ENCODE measurements around the gene TTLL7.

Gene TTLL7

GRCh38 chr1:83976920-83977319 lies 22.0 kb downstream of the TTLL7 start:
- no peaks in the 10 kb centered on the region for H3K4me1 Mint-ChIP-seq
- H3K27me3 Mint-ChIP-seq, result no peaks in the 10 kb centered on the region
- no peak overlapping the region for H3K4me3 Mint-ChIP-seq
- no peak for DNase-seq
- CTCF ChIA-PET, result no interaction called here
- H3K9me3 Mint-ChIP-seq, result no peaks in the 10 kb centered on the region
- no peak overlapping the region for H3K27ac Mint-ChIP-seq
- H3K36me3 Mint-ChIP-seq, result no peaks in the 10 kb centered on the region

DNA sequence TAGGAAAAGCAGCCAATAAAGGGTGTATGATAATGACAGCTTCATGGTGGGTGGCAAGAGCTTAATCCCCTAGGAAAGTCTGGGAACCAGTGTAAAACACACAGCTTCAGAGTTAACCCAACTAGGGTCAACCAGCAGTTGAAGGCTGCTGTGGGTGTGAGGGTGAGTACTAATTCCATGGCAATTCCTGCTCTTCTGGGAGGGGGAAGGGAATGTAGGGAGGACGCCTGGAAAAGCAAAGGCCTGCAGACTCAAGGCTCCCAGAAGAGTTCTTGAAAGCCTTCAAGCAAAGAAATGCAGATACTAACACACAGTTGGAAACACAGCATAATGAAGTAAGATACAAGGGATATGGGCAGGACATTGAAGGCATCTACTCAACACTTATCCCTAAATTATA lies 28.1 kb downstream of the TTLL7 start:
- Mint-ChIP-seq H3K36me3 (no peaks in the 10 kb centered on the region), H3K27ac (no peak overlapping the region), H3K9me3 (no peaks in the 10 kb centered on the region), H3K4me1 (no peaks in the 10 kb centered on the region), H3K4me3 (no peak overlapping the region), H3K27me3 (no peaks in the 10 kb centered on the region)
- no peak for DNase-seq
- CTCF ChIA-PET, result no interaction called here

DNA sequence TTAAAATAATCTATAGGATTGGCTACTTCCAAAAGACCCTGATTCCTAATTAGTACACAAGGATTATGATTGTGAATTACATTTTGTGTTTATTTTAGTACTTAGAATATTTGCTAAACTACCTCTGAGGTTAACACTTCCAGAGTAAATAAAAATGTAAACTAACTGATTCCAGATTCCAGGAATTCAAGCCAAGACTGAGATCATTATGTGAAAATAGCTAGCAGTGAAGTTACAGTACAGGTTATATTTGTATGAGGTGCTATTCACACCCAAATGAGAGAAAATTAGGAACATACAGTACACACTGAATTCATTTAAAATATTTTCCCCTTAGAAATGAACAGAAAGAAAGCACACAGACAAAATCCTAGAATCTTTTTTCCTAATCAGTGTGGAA lies 28.8 kb downstream of the TTLL7 start:
- Mint-ChIP-seq H3K27me3 (peaks cover 3% of the 10 kb centered on the region), H3K4me1 (no peaks in the 10 kb centered on the region), H3K4me3 (no peak overlapping the region), H3K36me3 (no peaks in the 10 kb centered on the region), H3K27ac (no peak overlapping the region), H3K9me3 (no peaks in the 10 kb centered on the region)
- DNase-seq, result no peak
- CTCF ChIA-PET, result no interaction called here

DNA sequence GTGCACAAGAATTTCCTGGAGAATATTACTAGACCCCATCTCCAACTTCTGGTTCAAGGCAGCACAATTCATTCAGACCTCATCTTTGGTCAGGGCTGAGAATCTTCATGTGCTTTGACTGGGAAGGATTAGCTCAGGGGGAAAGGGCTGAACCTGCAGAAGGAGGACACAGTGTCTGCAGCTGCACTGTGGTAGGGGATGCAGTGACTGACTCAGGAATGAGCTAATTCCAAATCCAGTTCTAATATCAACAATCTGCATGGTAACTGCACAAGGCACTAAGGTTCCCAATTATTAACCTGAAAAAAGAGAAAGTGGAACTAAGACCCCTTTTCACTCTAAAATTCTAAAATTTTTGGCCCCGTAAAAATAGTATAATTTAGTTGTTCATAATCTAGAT lies 31.6 kb downstream of the TTLL7 start:
- DNase-seq, result no peak
- no peaks in the 10 kb centered on the region for H3K36me3 Mint-ChIP-seq
- peaks cover 3% of the 10 kb centered on the region for H3K27me3 Mint-ChIP-seq
- no peak overlapping the region for H3K27ac Mint-ChIP-seq
- no peaks in the 10 kb centered on the region for H3K4me1 Mint-ChIP-seq
- H3K9me3 Mint-ChIP-seq, result no peaks in the 10 kb centered on the region
- CTCF ChIA-PET, result no interaction called here
- no peak overlapping the region for H3K4me3 Mint-ChIP-seq

DNA sequence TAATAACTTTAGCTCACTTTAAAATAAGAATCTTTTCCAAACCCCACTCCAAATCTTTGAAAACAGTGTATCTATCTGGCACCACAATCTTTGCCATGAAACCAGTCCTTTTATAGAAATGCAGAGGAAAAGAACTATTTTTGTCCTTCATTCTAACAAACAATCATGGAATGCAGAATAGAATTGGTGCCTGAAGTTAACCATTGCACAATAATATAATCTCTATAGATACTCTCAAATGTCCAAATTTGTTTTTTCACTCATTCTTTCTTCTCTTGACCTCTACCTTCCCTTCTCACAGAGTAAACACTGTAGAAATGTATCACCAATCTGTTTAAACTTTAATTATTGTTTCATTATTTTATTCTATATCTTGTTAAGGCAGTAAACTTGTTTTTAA lies 34.8 kb downstream of the TTLL7 start:
- Mint-ChIP-seq H3K27ac (no peak overlapping the region), H3K9me3 (no peaks in the 10 kb centered on the region), H3K4me3 (no peak overlapping the region), H3K4me1 (no peaks in the 10 kb centered on the region), H3K27me3 (peaks cover 6% of the 10 kb centered on the region), H3K36me3 (no peaks in the 10 kb centered on the region)
- DNase-seq, result no peak
- CTCF ChIA-PET, result interaction anchor here (0.8 kb wide), 1 partner anchor 137 kb away, joined by 3 read pairs; no protein-coding TSS in a partner anchor

GRCh38 chr1:83961571-83962295 lies 37.2 kb downstream of the TTLL7 start:
- CTCF ChIA-PET, result interaction anchor here (1.7 kb wide), 1 partner anchor 161 kb away, joined by 6 read pairs; no protein-coding TSS in a partner anchor

DNA sequence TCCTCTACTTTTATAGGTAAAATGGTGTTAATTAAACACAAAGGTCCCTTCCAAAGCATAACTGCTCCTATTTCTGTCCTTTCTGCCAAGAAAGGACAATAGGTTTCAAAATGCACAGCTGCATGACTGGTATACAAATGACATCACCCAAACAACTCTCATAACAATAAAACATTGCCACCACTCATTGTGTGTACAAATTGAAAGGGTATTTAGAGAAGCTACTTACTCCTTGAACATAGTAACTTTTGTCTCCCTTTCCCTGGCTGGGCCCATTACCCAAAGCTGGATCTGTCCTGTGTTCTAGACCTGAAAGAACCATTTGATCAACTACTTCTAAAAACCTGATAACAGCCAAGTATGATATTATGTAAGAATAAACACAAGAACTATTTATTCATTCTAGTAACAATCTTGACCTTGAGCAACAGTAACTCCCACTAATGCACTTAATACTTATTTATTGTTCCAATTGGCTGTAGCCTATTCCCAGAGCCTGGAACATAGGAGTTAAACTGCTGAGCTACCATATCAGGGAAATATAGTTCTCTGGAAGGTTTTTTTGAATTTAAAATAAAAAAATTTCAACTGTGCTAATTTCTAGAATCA lies 38.2 kb downstream of the TTLL7 start:
- peaks cover 8% of the 10 kb centered on the region for H3K27me3 Mint-ChIP-seq
- no peak for DNase-seq
- no peak overlapping the region for H3K27ac Mint-ChIP-seq
- H3K4me1 Mint-ChIP-seq, result no peaks in the 10 kb centered on the region
- CTCF ChIA-PET, result no interaction called here
- no peak overlapping the region for H3K4me3 Mint-ChIP-seq
- H3K9me3 Mint-ChIP-seq, result no peaks in the 10 kb centered on the region
- H3K36me3 Mint-ChIP-seq, result no peaks in the 10 kb centered on the region

More at GRCh38 chr1:83961571-83962295, 37.2 kb downstream of the TTLL7 start:
- Mint-ChIP-seq H3K27me3 (peaks cover 8% of the 10 kb centered on the region), H3K4me3 (no peak overlapping the region), H3K27ac (no peak overlapping the region), H3K36me3 (no peaks in the 10 kb centered on the region), H3K9me3 (no peaks in the 10 kb centered on the region), H3K4me1 (no peaks in the 10 kb centered on the region)
- no peak for DNase-seq

GRCh38 chr1:83959824-83960498 lies 39.0 kb downstream of the TTLL7 start:
- Mint-ChIP-seq H3K27ac (no peak overlapping the region), H3K4me1 (no peaks in the 10 kb centered on the region), H3K36me3 (no peaks in the 10 kb centered on the region), H3K4me3 (no peak overlapping the region), H3K9me3 (no peaks in the 10 kb centered on the region), H3K27me3 (peaks cover 5% of the 10 kb centered on the region)
- CTCF ChIA-PET, result no interaction called here
- DNase-seq, result no peak

- H3K9me3 Mint-ChIP-seq, result no peaks in the 10 kb centered on the region
- H3K4me1 Mint-ChIP-seq, result no peaks in the 10 kb centered on the region
- H3K27me3 Mint-ChIP-seq, result peaks cover 5% of the 10 kb centered on the region
- no peak for DNase-seq
- H3K36me3 Mint-ChIP-seq, result no peaks in the 10 kb centered on the region
- CTCF ChIA-PET, result no interaction called here
- H3K4me3 Mint-ChIP-seq, result no peak overlapping the region
- H3K27ac Mint-ChIP-seq, result no peak overlapping the region
These were observed 40.2 kb downstream of the TTLL7 start for GRCh38 chr1:83958704-83959103.

DNA sequence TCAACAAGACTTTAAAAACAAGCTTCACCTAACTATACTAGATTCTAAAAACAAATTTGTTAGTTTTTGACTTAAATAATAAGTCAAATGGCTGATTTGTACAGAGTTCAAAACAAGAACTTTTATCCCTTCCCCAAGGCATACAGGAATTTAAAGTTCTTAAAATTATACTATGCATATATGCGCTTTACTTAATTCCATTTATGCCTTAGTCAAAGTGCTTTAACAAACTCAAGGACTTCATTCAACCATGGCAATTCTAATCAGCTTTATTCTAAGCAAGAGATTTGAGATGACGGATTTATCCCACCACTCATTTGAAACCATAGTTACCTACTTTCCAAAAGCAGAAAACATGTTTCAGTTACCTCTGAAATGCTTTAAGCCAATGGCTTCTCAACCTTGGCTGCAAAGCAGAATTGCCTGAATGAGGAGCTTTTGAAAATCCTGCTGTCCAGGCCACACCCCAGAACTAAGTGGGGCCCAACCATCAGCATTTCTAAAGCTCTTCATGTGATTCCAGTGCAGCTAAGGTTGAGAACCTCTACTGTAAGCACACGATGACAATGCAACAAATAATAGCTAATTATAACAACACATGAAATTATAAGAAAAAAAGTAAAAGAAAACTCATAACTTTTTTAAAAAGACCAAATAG lies 44.6 kb downstream of the TTLL7 start:
- Mint-ChIP-seq H3K9me3 (no peaks in the 10 kb centered on the region), H3K27ac (no peak overlapping the region), H3K27me3 (peaks cover 3% of the 10 kb centered on the region), H3K36me3 (no peaks in the 10 kb centered on the region), H3K4me3 (no peak overlapping the region), H3K4me1 (no peaks in the 10 kb centered on the region)
- CTCF ChIA-PET, result no interaction called here
- DNase-seq, result no peak

DNA sequence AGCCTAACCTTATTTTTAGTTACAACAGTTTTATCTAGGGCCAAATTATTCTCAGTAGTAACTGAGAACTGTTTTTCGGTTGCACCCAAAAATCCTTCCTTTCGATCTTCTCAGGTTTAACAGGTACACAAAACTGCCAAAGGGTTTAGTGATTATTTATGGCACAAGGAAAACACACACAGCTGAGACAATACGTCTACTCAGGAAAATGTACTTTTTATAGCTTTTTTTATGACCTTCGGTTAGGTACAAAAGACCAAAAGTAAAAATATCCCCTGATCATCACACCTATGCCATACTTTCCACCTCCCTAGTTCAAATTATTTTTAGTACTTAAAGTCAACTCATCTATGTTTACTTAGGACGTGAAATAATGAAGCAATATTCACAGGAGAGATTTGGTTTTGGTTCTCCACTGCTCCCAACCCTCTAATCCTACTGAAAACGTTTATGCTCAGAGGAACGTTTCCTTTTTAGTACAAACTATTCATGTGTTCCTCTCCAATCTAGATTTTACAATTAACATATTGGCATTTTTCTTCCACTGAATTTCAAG lies 48.7 kb downstream of the TTLL7 start:
- Mint-ChIP-seq H3K36me3 (no peaks in the 10 kb centered on the region), H3K4me1 (no peaks in the 10 kb centered on the region), H3K27me3 (no peaks in the 10 kb centered on the region), H3K4me3 (no peak overlapping the region), H3K27ac (no peak overlapping the region), H3K9me3 (no peaks in the 10 kb centered on the region)
- DNase-seq, result no peak
- CTCF ChIA-PET, result interaction anchor here (0.7 kb wide), 1 partner anchor 808 kb away, joined by 3 read pairs; no protein-coding TSS in a partner anchor

- Mint-ChIP-seq H3K4me1 (no peaks in the 10 kb centered on the region), H3K9me3 (no peaks in the 10 kb centered on the region), H3K27ac (no peak overlapping the region), H3K4me3 (no peak overlapping the region), H3K36me3 (no peaks in the 10 kb centered on the region), H3K27me3 (no peaks in the 10 kb centered on the region)
- no peak for DNase-seq
- CTCF ChIA-PET, result interaction anchor here (1.6 kb wide), 1 partner anchor 11 kb away, joined by 6 read pairs; no protein-coding TSS in a partner anchor
These were observed 56.0 kb downstream of the TTLL7 start for GRCh38 chr1:83942914-83943313.

DNA sequence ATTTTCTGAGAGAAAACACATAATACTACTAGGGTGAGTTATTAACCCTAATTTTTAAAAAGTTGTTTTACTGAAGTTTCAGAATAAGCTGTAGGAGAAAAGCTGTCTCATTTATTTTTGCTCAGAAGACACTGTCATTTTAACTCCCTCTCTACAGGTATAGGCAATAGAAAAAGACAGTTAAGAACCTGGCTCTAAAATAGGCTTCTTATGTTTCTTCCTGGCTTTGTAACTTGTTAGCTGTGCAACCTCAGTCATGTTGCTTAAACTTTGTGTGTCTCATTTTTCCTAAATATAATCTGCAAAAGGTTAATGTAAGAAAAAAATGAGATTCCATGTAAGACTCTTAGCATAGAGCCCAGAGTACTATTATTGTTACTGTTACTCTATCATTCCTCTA lies 64.4 kb downstream of the TTLL7 start:
- Mint-ChIP-seq H3K27ac (no peak overlapping the region), H3K9me3 (no peaks in the 10 kb centered on the region), H3K27me3 (no peaks in the 10 kb centered on the region), H3K36me3 (no peaks in the 10 kb centered on the region), H3K4me3 (no peak overlapping the region), H3K4me1 (no peaks in the 10 kb centered on the region)
- CTCF ChIA-PET, result interaction anchor here (0.6 to 3.4 kb wide), 4 partner anchors 80 to 499 kb away, joined by 3 to 24 read pairs (median 4); no protein-coding TSS in a partner anchor
- no peak for DNase-seq

GRCh38 chr1:83932693-83933092 lies 66.2 kb downstream of the TTLL7 start:
- DNase-seq, result no peak
- H3K4me3 Mint-ChIP-seq, result no peak overlapping the region

More at GRCh38 chr1:83932693-83933092, 66.2 kb downstream of the TTLL7 start:
- H3K9me3 Mint-ChIP-seq, result no peaks in the 10 kb centered on the region
- no peaks in the 10 kb centered on the region for H3K4me1 Mint-ChIP-seq
- CTCF ChIA-PET, result interaction anchor here (0.8 to 3.4 kb wide), 10 partner anchors 10 to 821 kb away, joined by 3 to 24 read pairs (median 4); no protein-coding TSS in a partner anchor
- no peaks in the 10 kb centered on the region for H3K36me3 Mint-ChIP-seq
- H3K27me3 Mint-ChIP-seq, result no peaks in the 10 kb centered on the region
- H3K27ac Mint-ChIP-seq, result no peak overlapping the region

Data from activated naive CD4-positive, alpha-beta T cell treated with anti-CD3 and anti-CD28 coated beads, Interleukin-2, amount 10 ng/mL, durations not matched to agents 7 days and 5 days (primary cell).